Neural progenitor cell (in vitro differentiated cells): ENCODE results near the gene RHOJ.
"Not testable (repeated sequence)": the region's sequence is repeated elsewhere in the genome, so short reads cannot be mapped to it uniquely, and the experiment has no call there.

Source experiments
- CTCF ChIP-seq: fragments of 200-600 bp; sonication (generic); IDR thresholded peaks from 2 replicates; pipeline ENCODE4 v1.5.1; 2017; ENCODE audit warnings: antibody characterized with exemption, mild to moderate bottlenecking
- EZH2 ChIP-seq: fragments of 200-600 bp; sonication (generic); IDR thresholded peaks from 2 replicates; pipeline ENCODE4 v1.6.1; 2017; ENCODE audit warnings: antibody characterized with exemption, mild to moderate bottlenecking, moderate library complexity
- EZH2phosphoT487 ChIP-seq: fragments of 200-600 bp; sonication (generic); IDR thresholded peaks from 2 replicates; pipeline ENCODE4 v1.6.1; 2017; ENCODE audit warnings: antibody characterized with exemption

GRCh38 chr14:63279933-63280332, 75.7 kb downstream of the RHOJ start:
- not testable (repeated sequence) for TF ChIP-seq CTCF, EZH2, EZH2phosphoT487
